ENCODE data around the gene NSFL1C.

DNA sequence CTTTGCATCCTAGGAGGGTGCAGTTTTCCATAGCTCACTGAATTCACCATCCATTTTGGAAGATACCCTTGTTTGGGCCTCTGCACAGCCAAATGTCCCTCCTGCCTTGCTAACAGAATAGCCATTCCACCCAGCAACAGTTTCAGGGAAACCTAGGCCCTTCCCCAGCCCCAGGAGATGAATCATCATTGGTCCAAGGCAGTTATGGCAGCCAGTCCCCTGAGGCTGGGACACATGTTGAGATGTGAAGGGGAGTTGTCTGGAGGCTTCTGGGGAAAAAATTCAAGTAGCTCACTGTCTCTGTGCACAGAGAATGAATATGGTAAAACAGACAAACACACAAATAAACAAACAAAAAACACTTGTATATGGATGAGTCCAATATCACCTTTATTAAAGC is 41.9 kb upstream of the NSFL1C start:
- TF ChIP-seq SIN3A (IDR thresholded peaks at IDR 0.05; ENCODE audit: borderline replicate concordance in 2 of 2, control insufficient read depth in 1 of 2, low read depth in 2 of 2, low read length in 2 of 2) (no peak), EZH2 (IDR thresholded peaks at IDR 0.05; ENCODE audit: borderline replicate concordance, low read depth, low read length) (no peak)
